ENCODE data around the gene TMEM169.

Gene TMEM169

GRCh38 chr2:216104691-216105090 lies 23.0 kb downstream of the TMEM169 start:
- no peak for DNase-seq (ENCODE audit: low read depth)

GRCh38 chr2:216107320-216107719 lies 25.6 kb downstream of the TMEM169 start:
- no peak for DNase-seq (ENCODE audit: low read depth)

- no peak for DNase-seq (ENCODE audit: low read depth)
These were observed 26.0 kb downstream of the TMEM169 start for GRCh38 chr2:216107760-216108159.

- no peak for DNase-seq (ENCODE audit: low read depth)
These were observed 26.7 kb downstream of the TMEM169 start for GRCh38 chr2:216108310-216108966.

- DNase-seq (ENCODE audit: low read depth): peak; percentile 69
These were observed 27.5 kb downstream of the TMEM169 start, which contains the start of gene XRCC5 for GRCh38 chr2:216108967-216109921. XRCC5 (plus strand) TSS chr2:216109348; CDS start chr2:216109437, 89 bp downstream.

GRCh38 chr2:216109962-216110614 lies 28.4 kb downstream of the TMEM169 start:
- no peak for DNase-seq (ENCODE audit: low read depth)

GRCh38 chr2:216110620-216111019 lies 28.9 kb downstream of the TMEM169 start:
- DNase-seq (ENCODE audit: low read depth): no peak

GRCh38 chr2:216111122-216111521 lies 29.4 kb downstream of the TMEM169 start:
- no peak for DNase-seq (ENCODE audit: low read depth)

GRCh38 chr2:216112926-216113325 lies 31.2 kb downstream of the TMEM169 start:
- DNase-seq (ENCODE audit: low read depth): no peak

GRCh38 chr2:216113572-216113971 lies 31.9 kb downstream of the TMEM169 start:
- no peak for DNase-seq (ENCODE audit: low read depth)

- no peak for DNase-seq (ENCODE audit: low read depth)
These were observed 32.6 kb downstream of the TMEM169 start for GRCh38 chr2:216114382-216114713.

- peak; percentile 78 for DNase-seq (ENCODE audit: low read depth)
These were observed 33.2 kb downstream of the TMEM169 start for GRCh38 chr2:216114714-216115531.

GRCh38 chr2:216116418-216116817 lies 34.7 kb downstream of the TMEM169 start:
- DNase-seq (ENCODE audit: low read depth): no peak

GRCh38 chr2:216117561-216118340 lies 36.0 kb downstream of the TMEM169 start:
- DNase-seq (ENCODE audit: low read depth): no peak

GRCh38 chr2:216118474-216118873 lies 36.8 kb downstream of the TMEM169 start:
- no peak for DNase-seq (ENCODE audit: low read depth)

- DNase-seq (ENCODE audit: low read depth): no peak
These were observed 37.4 kb downstream of the TMEM169 start for GRCh38 chr2:216119146-216119545.

- no peak for DNase-seq (ENCODE audit: low read depth)
These were observed 38.3 kb downstream of the TMEM169 start for GRCh38 chr2:216119986-216120385.

- DNase-seq (ENCODE audit: low read depth): no peak
These were observed 39.5 kb downstream of the TMEM169 start for GRCh38 chr2:216121255-216121654.

GRCh38 chr2:216126943-216127342 lies 45.2 kb downstream of the TMEM169 start:
- DNase-seq (ENCODE audit: low read depth): no peak

GRCh38 chr2:216130346-216130971 lies 48.7 kb downstream of the TMEM169 start:
- no peak for DNase-seq (ENCODE audit: low read depth)
